ENCODE measurements around the gene CHST3. TPM values are rescaled to one million over a fixed set of nuclear protein-coding genes. Genes with fewer than 3 reads are reported as not detected.

Gene CHST3
- total RNA-seq, 1 experiment from 2014 or later = 6.1 TPM

- H3K4me2 ChIP-seq (ENCODE audit: insufficient read depth, insufficient read length, low read length) = peak overlapping the region; percentile 85
- peaks cover 49% of the 10 kb centered on the region for H3K27me3 Mint-ChIP-seq (ENCODE audit: low read depth)
Observed at GRCh38 chr10:71963351-71964097, 671 bp upstream of the CHST3 start.

More at GRCh38 chr10:71963351-71964097, 671 bp upstream of the CHST3 start:
- H4K5ac ChIP-seq (ENCODE audit: insufficient read length, low read depth, low read length) = no peak overlapping the region
- H3K27me3 ChIP-seq (ENCODE audit: insufficient read depth, low read length) = no peaks in the 10 kb centered on the region; the same call in 1 of the 2 replicates
- no peak overlapping the region for H3K18ac ChIP-seq (ENCODE audit: insufficient read length, low read depth, low read length)
- H3K9ac ChIP-seq (ENCODE audit: extremely low read depth, insufficient read length, low read length) = peak overlapping the region; percentile 64
- no peak overlapping the region for H2BK15ac ChIP-seq (ENCODE audit: low read depth, low read length)
- H3K56ac ChIP-seq (ENCODE audit: insufficient read length, low read depth, low read length) = no peak overlapping the region
- H3K79me2 ChIP-seq (ENCODE audit: insufficient read depth, low read length) = no peaks in the 10 kb centered on the region
- H2BK12ac ChIP-seq (ENCODE audit: insufficient read length, low read depth, low read length) = no peak overlapping the region
- H3K4me1 Mint-ChIP-seq = peaks cover 20 to 23% of the 10 kb centered on the region in 2 experiments
- H3K4ac ChIP-seq (ENCODE audit: low read depth, low read length) = no peak overlapping the region
- H3K27ac ChIP-seq (ENCODE audit: insufficient read length, low read depth, low read length) = no peak overlapping the region
- peak; percentile 54 for DNase-seq
- TF ChIP-seq, protein P1, sequence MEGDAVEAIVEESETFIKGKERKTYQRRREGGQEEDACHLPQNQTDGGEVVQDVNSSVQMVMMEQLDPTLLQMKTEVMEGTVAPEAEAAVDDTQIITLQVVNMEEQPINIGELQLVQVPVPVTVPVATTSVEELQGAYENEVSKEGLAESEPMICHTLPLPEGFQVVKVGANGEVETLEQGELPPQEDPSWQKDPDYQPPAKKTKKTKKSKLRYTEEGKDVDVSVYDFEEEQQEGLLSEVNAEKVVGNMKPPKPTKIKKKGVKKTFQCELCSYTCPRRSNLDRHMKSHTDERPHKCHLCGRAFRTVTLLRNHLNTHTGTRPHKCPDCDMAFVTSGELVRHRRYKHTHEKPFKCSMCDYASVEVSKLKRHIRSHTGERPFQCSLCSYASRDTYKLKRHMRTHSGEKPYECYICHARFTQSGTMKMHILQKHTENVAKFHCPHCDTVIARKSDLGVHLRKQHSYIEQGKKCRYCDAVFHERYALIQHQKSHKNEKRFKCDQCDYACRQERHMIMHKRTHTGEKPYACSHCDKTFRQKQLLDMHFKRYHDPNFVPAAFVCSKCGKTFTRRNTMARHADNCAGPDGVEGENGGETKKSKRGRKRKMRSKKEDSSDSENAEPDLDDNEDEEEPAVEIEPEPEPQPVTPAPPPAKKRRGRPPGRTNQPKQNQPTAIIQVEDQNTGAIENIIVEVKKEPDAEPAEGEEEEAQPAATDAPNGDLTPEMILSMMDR (conservative IDR thresholded peaks at IDR 0.05) = no peak
- no peak overlapping the region for H2AFZ ChIP-seq (ENCODE audit: low read length)
- H4K20me1 ChIP-seq (ENCODE audit: control insufficient read depth, insufficient read depth, insufficient read length) = no peaks in the 10 kb centered on the region
- no peaks in the 10 kb centered on the region for H3K79me1 ChIP-seq (ENCODE audit: insufficient read depth, low read depth, low read length, poor library complexity, severe bottlenecking)
- H2BK20ac ChIP-seq (ENCODE audit: low read depth, low read length, poor library complexity, severe bottlenecking) = no peak overlapping the region
- peak overlapping the region; percentile 77 to 90 for H3K4me3 Mint-ChIP-seq
- no peak overlapping the region for H2AK5ac ChIP-seq (ENCODE audit: insufficient read length, low read length)
- H3K9me3 ChIP-seq (ENCODE audit: control insufficient read depth, low read depth, low read length) = no peaks in the 10 kb centered on the region
- no peak overlapping the region for H2BK120ac ChIP-seq (ENCODE audit: low read depth, low read length, poor library complexity, severe bottlenecking)
- no peak overlapping the region for H4K91ac ChIP-seq (ENCODE audit: insufficient read length, low read depth, low read length)
- H3K23me2 ChIP-seq (ENCODE audit: insufficient read length, low read depth, low read length, poor library complexity, severe bottlenecking) = peaks cover 17% of the 10 kb centered on the region
- no peak overlapping the region for H3K23ac ChIP-seq (ENCODE audit: insufficient read length, low read depth, low read length)
- no peak overlapping the region for H4K8ac ChIP-seq (replicated peaks; ENCODE audit: insufficient read length, low read depth, low read length)
- peak overlapping the region; percentile 6; the same call in 1 of the 2 replicates for H3K14ac ChIP-seq (ENCODE audit: insufficient read depth, low read length)
- no peak overlapping the region for H3T11ph ChIP-seq (ENCODE audit: low read length)
- H3K36me3 Mint-ChIP-seq (ENCODE audit: insufficient read depth in 1 of 3, low read depth in 3 of 3) = peaks cover 0 to 4% (median 2%) of the 10 kb centered on the region in 3 experiments; a peak in 2 of 7 replicates
- H2BK5ac ChIP-seq (ENCODE audit: insufficient read length, low read length) = no peak overlapping the region
- peaks cover 0 to 2% of the 10 kb centered on the region in 2 experiments; a peak in 1 of 5 replicates for H3K9me3 Mint-ChIP-seq
- WGBS (ENCODE audit: extremely low coverage, insufficient read length, low lambda C conversion rate) = no CpG with 5 or more reads among the region's 42 CpGs
- no peak overlapping the region for H3K27ac Mint-ChIP-seq
- peaks cover under 1% of the 10 kb centered on the region for H3K4me1 ChIP-seq (ENCODE audit: insufficient read depth, low read length)

Data from H9 (cell line).